Mucosa of stomach (tissue), 1 donor: ENCODE measurements around the gene SH3RF3.

Experiments
- H3K27me3 ChIP-seq: one replicate; pipeline ENCODE4 v1.7.0; 2013; ENCODE audit warnings: mild to moderate bottlenecking, low read length; ENCODE audit not compliant: control insufficient read depth, insufficient read depth
- H3K36me3 ChIP-seq: one replicate; pipeline ENCODE4 v1.7.0; 2013; ENCODE audit warnings: low read length; ENCODE audit not compliant: control insufficient read depth, insufficient read depth
- H3K4me1 ChIP-seq: one replicate; pipeline ENCODE4 v1.7.0; 2013; ENCODE audit warnings: mild to moderate bottlenecking, low read length; ENCODE audit not compliant: control insufficient read depth, insufficient read depth
- H3K4me3 ChIP-seq: one replicate; pipeline ENCODE4 v1.7.0; 2013; ENCODE audit warnings: low read length
- H3K9ac ChIP-seq: one replicate; pipeline ENCODE4 v1.7.0; 2013; ENCODE audit warnings: mild to moderate bottlenecking, low read length, moderate library complexity
- H3K9me3 ChIP-seq: one replicate; pipeline ENCODE4 v1.7.0; 2013; ENCODE audit warnings: mild to moderate bottlenecking, low read length, moderate library complexity; ENCODE audit not compliant: control insufficient read depth
- donor health status: Pancreatic carcinoma.

The SH3RF3 gene

GRCh38 chr2:109352056-109352897, 223.3 kb downstream of the SH3RF3 start:
- Histone ChIP-seq H3K27me3 (no peaks in the 10 kb centered on the region), H3K4me3 (no peak overlapping the region), H3K36me3 (no peaks in the 10 kb centered on the region), H3K9me3 (no peaks in the 10 kb centered on the region), H3K9ac (no peak overlapping the region), H3K4me1 (no peaks in the 10 kb centered on the region)

GRCh38 chr2:109352898-109353689, 224.1 kb downstream of the SH3RF3 start:
- H3K4me1 ChIP-seq: no peaks in the 10 kb centered on the region
- no peaks in the 10 kb centered on the region for H3K9me3 ChIP-seq
- no peaks in the 10 kb centered on the region for H3K27me3 ChIP-seq
- no peak overlapping the region for H3K4me3 ChIP-seq
- no peaks in the 10 kb centered on the region for H3K36me3 ChIP-seq
- H3K9ac ChIP-seq: no peak overlapping the region

GRCh38 chr2:109353806-109354745, 225.1 kb downstream of the SH3RF3 start:
- no peaks in the 10 kb centered on the region for H3K9me3 ChIP-seq
- no peaks in the 10 kb centered on the region for H3K27me3 ChIP-seq
- H3K36me3 ChIP-seq: no peaks in the 10 kb centered on the region
- H3K4me3 ChIP-seq: no peak overlapping the region
- H3K4me1 ChIP-seq: no peaks in the 10 kb centered on the region
- no peak overlapping the region for H3K9ac ChIP-seq

GRCh38 chr2:109355192-109355843, 226.3 kb downstream of the SH3RF3 start:
- Histone ChIP-seq H3K9me3 (no peaks in the 10 kb centered on the region), H3K36me3 (no peaks in the 10 kb centered on the region), H3K27me3 (no peaks in the 10 kb centered on the region), H3K4me1 (no peaks in the 10 kb centered on the region), H3K4me3 (no peak overlapping the region), H3K9ac (no peak overlapping the region)

GRCh38 chr2:109356324-109357035, 227.5 kb downstream of the SH3RF3 start:
- H3K9ac ChIP-seq: no peak overlapping the region
- no peaks in the 10 kb centered on the region for H3K4me1 ChIP-seq
- H3K36me3 ChIP-seq: no peaks in the 10 kb centered on the region
- no peaks in the 10 kb centered on the region for H3K9me3 ChIP-seq
- no peak overlapping the region for H3K4me3 ChIP-seq
- no peaks in the 10 kb centered on the region for H3K27me3 ChIP-seq

GRCh38 chr2:109364217-109364616, 235.2 kb downstream of the SH3RF3 start:
- Histone ChIP-seq H3K36me3 (no peaks in the 10 kb centered on the region), H3K27me3 (no peaks in the 10 kb centered on the region), H3K4me1 (no peaks in the 10 kb centered on the region), H3K4me3 (no peak overlapping the region), H3K9ac (no peak overlapping the region), H3K9me3 (no peaks in the 10 kb centered on the region)

GRCh38 chr2:109365131-109365530, 236.1 kb downstream of the SH3RF3 start:
- H3K9ac ChIP-seq: no peak overlapping the region

GRCh38 chr2:109367683-109368082, 238.7 kb downstream of the SH3RF3 start:
- Histone ChIP-seq H3K9ac (no peak overlapping the region), H3K36me3 (no peaks in the 10 kb centered on the region), H3K4me3 (no peak overlapping the region), H3K9me3 (no peaks in the 10 kb centered on the region), H3K4me1 (no peaks in the 10 kb centered on the region), H3K27me3 (no peaks in the 10 kb centered on the region)

More at GRCh38 chr2:109365131-109365530, 236.1 kb downstream of the SH3RF3 start:
- H3K9me3 ChIP-seq: no peaks in the 10 kb centered on the region
- H3K36me3 ChIP-seq: no peaks in the 10 kb centered on the region
- H3K27me3 ChIP-seq: no peaks in the 10 kb centered on the region
- H3K4me1 ChIP-seq: no peaks in the 10 kb centered on the region
- no peak overlapping the region for H3K4me3 ChIP-seq

- Histone ChIP-seq H3K9me3 (no peaks in the 10 kb centered on the region), H3K9ac (no peak overlapping the region), H3K4me3 (no peak overlapping the region), H3K36me3 (no peaks in the 10 kb centered on the region), H3K4me1 (no peaks in the 10 kb centered on the region), H3K27me3 (no peaks in the 10 kb centered on the region)
Observed at GRCh38 chr2:109368798-109369197, 239.8 kb downstream of the SH3RF3 start.

- no peaks in the 10 kb centered on the region for H3K4me1 ChIP-seq
- H3K36me3 ChIP-seq: no peaks in the 10 kb centered on the region
- no peak overlapping the region for H3K9ac ChIP-seq
- no peaks in the 10 kb centered on the region for H3K9me3 ChIP-seq
- no peak overlapping the region for H3K4me3 ChIP-seq
- no peaks in the 10 kb centered on the region for H3K27me3 ChIP-seq
Observed at GRCh38 chr2:109369671-109370191, 240.7 kb downstream of the SH3RF3 start.
